Loucy (cell line): ENCODE results near the gene DDOST.

Experiments
- H2AFZ ChIP-seq: fragments of 200-600 bp; sonication (generic); 2 replicates; pipeline ENCODE4 v1.6.0; 2016; ENCODE audit warnings: antibody characterized with exemption, mild to moderate bottlenecking, low read length, moderate library complexity
- H3F3A ChIP-seq: fragments of 200-600 bp; 2 replicates; pipeline ENCODE4 v1.6.0; 2016; ENCODE audit warnings: antibody characterized with exemption, low read depth, mild to moderate bottlenecking
- H3K27me3 ChIP-seq: fragments of 200-600 bp; sonication (generic); 2 replicates; pipeline ENCODE4 v1.6.1; 2014; ENCODE audit warnings: low read length, mild to moderate bottlenecking; ENCODE audit not compliant: insufficient read depth, poor library complexity, severe bottlenecking
- H3K36me3 ChIP-seq: fragments of 200-600 bp; sonication (generic); 2 replicates; pipeline ENCODE4 v1.6.1; 2016; ENCODE audit warnings: low read length; ENCODE audit not compliant: insufficient read depth
- H3K4me1 ChIP-seq: fragments of 200-600 bp; sonication (generic); 2 replicates; pipeline ENCODE4 v1.5.1; 2014; ENCODE audit warnings: low read length, mild to moderate bottlenecking; ENCODE audit not compliant: insufficient read depth, poor library complexity, severe bottlenecking
- H3K4me2 ChIP-seq: fragments of 200-600 bp; sonication (generic); 2 replicates; pipeline ENCODE4 v1.6.0; 2014; ENCODE audit warnings: antibody characterized with exemption, low read length, low read depth, mild to moderate bottlenecking; ENCODE audit not compliant: poor library complexity, severe bottlenecking
- H3K4me3 ChIP-seq: fragments of 200-600 bp; sonication (generic); 2 replicates; pipeline ENCODE4 v1.5.1; 2014; ENCODE audit warnings: low read length, mild to moderate bottlenecking, mixed read lengths; ENCODE audit not compliant: poor library complexity, severe bottlenecking
- H3K79me2 ChIP-seq: fragments of 200-600 bp; sonication (generic); 2 replicates; pipeline ENCODE4 v1.6.1; 2014; ENCODE audit warnings: low read length; ENCODE audit not compliant: insufficient read depth
- H3K9ac ChIP-seq: fragments of 200-600 bp; sonication (generic); 2 replicates; pipeline ENCODE4 v1.6.0; 2014; ENCODE audit warnings: mild to moderate bottlenecking, low read depth, low read length, moderate library complexity; ENCODE audit not compliant: poor library complexity, severe bottlenecking
- H3K9me2 ChIP-seq: fragments of 200-600 bp; sonication (generic); replicated peaks from 2 replicates; pipeline ENCODE4 v1.6.1; 2016; ENCODE audit warnings: low read depth, low read length, mixed read lengths
- H3K9me3 ChIP-seq: fragments of 200-600 bp; sonication (generic); 2 replicates; pipeline ENCODE4 v1.6.1; 2014; ENCODE audit warnings: mild to moderate bottlenecking, antibody characterized with exemption, low read length, low read depth; ENCODE audit not compliant: insufficient read depth
- H4K20me1 ChIP-seq: fragments of 200-600 bp; sonication (generic); 2 replicates; pipeline ENCODE4 v1.6.0; 2014; ENCODE audit warnings: antibody characterized with exemption, low read length, mild to moderate bottlenecking; ENCODE audit not compliant: insufficient read depth, poor library complexity, severe bottlenecking
- CTCF ChIP-seq: fragments of 200-600 bp; sonication (generic); conservative IDR thresholded peaks from 2 replicates; pipeline ENCODE4 v1.5.1; 2014; ENCODE audit warnings: mild to moderate bottlenecking, antibody characterized with exemption, low read length
- EZH2phosphoT487 ChIP-seq: fragments of 200-600 bp; IDR thresholded peaks from 2 replicates; pipeline ENCODE4 v1.6.1; 2018; ENCODE audit warnings: antibody characterized with exemption, mild to moderate bottlenecking, moderate library complexity, borderline replicate concordance

DDOST gene

GRCh38 chr1:20693623-20694022, 32.5 kb upstream of the DDOST start:
- peaks cover 3% of the 10 kb centered on the region for H3K4me1 ChIP-seq
- no peaks in the 10 kb centered on the region for H3K9me3 ChIP-seq
- TF ChIP-seq CTCF (no peak), EZH2phosphoT487 (no peak)
- no peaks in the 10 kb centered on the region for H4K20me1 ChIP-seq
- H3K4me2 ChIP-seq, result no peak overlapping the region
- H3K79me2 ChIP-seq, result no peaks in the 10 kb centered on the region
- H2AFZ ChIP-seq, result no peak overlapping the region
- H3K9me2 ChIP-seq, result no peaks in the 10 kb centered on the region
- H3K4me3 ChIP-seq, result no peak overlapping the region
- no peaks in the 10 kb centered on the region for H3K27me3 ChIP-seq
- no peak overlapping the region for H3K9ac ChIP-seq
- H3F3A ChIP-seq, result no peaks in the 10 kb centered on the region
- no peaks in the 10 kb centered on the region for H3K36me3 ChIP-seq

- no peak overlapping the region for H3K4me3 ChIP-seq
- H2AFZ ChIP-seq, result no peak overlapping the region
- no peaks in the 10 kb centered on the region for H3F3A ChIP-seq
- H3K9me2 ChIP-seq, result no peaks in the 10 kb centered on the region
- no peaks in the 10 kb centered on the region for H3K79me2 ChIP-seq
- H3K27me3 ChIP-seq, result no peaks in the 10 kb centered on the region
- no peak overlapping the region for H3K4me2 ChIP-seq
- TF ChIP-seq CTCF, result no peak
- no peak for TF ChIP-seq EZH2phosphoT487
- no peaks in the 10 kb centered on the region for H3K9me3 ChIP-seq
- H3K9ac ChIP-seq, result no peak overlapping the region
- no peaks in the 10 kb centered on the region for H4K20me1 ChIP-seq
- no peaks in the 10 kb centered on the region for H3K36me3 ChIP-seq
- H3K4me1 ChIP-seq, result no peaks in the 10 kb centered on the region
Measured at GRCh38 chr1:20691872-20692271, 30.7 kb upstream of the DDOST start.

- no peaks in the 10 kb centered on the region for H3F3A ChIP-seq
- H3K4me3 ChIP-seq, result no peak overlapping the region
- no peak overlapping the region for H3K4me2 ChIP-seq
- H3K27me3 ChIP-seq, result no peaks in the 10 kb centered on the region
- no peaks in the 10 kb centered on the region for H3K36me3 ChIP-seq
- H3K9ac ChIP-seq, result no peak overlapping the region
- H3K9me3 ChIP-seq, result no peaks in the 10 kb centered on the region
- no peaks in the 10 kb centered on the region for H4K20me1 ChIP-seq
- no peak overlapping the region for H2AFZ ChIP-seq
- peaks cover 5% of the 10 kb centered on the region for H3K4me1 ChIP-seq
- no peak for TF ChIP-seq CTCF
- TF ChIP-seq EZH2phosphoT487, result no peak
- H3K79me2 ChIP-seq, result no peaks in the 10 kb centered on the region
- no peaks in the 10 kb centered on the region for H3K9me2 ChIP-seq
Measured at GRCh38 chr1:20689645-20690056, 28.5 kb upstream of the DDOST start.
